Ovary (tissue), 3 donors: ENCODE results near the gene KCNJ6.

Experiments
- POLR2A ChIP-seq: fragments of 450-650 bp; IDR thresholded peaks from one replicate; pipeline ENCODE4 v1.6.1; 2017; ENCODE audit warnings: antibody characterized with exemption, mild to moderate bottlenecking, moderate library complexity
- TF ChIP-seq, protein P1 (sequence below), 3 donors: fragments of 450-650 bp in 2 of 3; fragments of 200-600 bp in 1 of 3; IDR thresholded peaks; one replicate each; pipeline versions ENCODE4 v1.5.1 to v1.8.0; 2016 to 2022; ENCODE audit warnings: antibody characterized with exemption in 3 of 3, mild to moderate bottlenecking in 1 of 3
- donor health status: DM: no; HTN: no; CAD: no.

DNA sequence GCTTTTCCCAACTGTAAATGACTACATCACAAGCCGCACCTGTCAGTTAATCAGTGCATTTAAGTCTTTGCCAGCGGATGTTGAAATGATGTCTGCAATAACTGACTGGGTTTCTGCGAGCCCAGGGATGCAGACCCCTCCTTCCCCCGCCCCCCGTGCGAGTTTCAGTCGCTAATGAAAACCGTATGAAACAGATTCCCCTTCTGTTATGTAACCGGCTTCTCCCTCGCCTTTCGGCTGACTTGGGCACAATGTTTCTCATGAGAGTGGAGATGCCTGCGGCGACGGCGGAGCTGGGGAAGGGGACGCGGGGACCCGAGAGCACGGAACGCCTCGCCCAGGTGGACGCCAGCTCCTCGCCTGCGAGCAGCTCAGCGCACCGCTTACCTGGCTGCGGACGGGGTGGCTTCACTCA, 753 bp downstream of the KCNJ6 start:
- TF ChIP-seq, protein P1, sequence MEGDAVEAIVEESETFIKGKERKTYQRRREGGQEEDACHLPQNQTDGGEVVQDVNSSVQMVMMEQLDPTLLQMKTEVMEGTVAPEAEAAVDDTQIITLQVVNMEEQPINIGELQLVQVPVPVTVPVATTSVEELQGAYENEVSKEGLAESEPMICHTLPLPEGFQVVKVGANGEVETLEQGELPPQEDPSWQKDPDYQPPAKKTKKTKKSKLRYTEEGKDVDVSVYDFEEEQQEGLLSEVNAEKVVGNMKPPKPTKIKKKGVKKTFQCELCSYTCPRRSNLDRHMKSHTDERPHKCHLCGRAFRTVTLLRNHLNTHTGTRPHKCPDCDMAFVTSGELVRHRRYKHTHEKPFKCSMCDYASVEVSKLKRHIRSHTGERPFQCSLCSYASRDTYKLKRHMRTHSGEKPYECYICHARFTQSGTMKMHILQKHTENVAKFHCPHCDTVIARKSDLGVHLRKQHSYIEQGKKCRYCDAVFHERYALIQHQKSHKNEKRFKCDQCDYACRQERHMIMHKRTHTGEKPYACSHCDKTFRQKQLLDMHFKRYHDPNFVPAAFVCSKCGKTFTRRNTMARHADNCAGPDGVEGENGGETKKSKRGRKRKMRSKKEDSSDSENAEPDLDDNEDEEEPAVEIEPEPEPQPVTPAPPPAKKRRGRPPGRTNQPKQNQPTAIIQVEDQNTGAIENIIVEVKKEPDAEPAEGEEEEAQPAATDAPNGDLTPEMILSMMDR (IDR thresholded peaks at IDR 0.05): no peak
- TF ChIP-seq POLR2A: no peak
